NB4 (cell line): Measurements from ENCODE around the gene SLC35D3.
"Not testable (repeated sequence)": the region's sequence is repeated elsewhere in the genome, so short reads cannot be mapped to it uniquely, and the experiment has no call there.

ENCODE experiments used
- DNase-seq: peaks from one replicate; pipeline ENCODE4 v3.0.0; 2010; ENCODE audit warnings: low read depth
- H3K4me3 ChIP-seq: one replicate; pipeline ENCODE4 v1.5.1; 2011; ENCODE audit warnings: mild to moderate bottlenecking, low read depth, low read length, moderate library complexity
- MAX ChIP-seq: IDR thresholded peaks from 2 replicates; pipeline ENCODE4 v1.6.1; 2011; ENCODE audit warnings: low read depth, low read length
- MYC ChIP-seq: IDR thresholded peaks from 2 replicates; pipeline ENCODE4 v1.6.1; 2011; ENCODE audit warnings: low read depth, low read length
- POLR2A ChIP-seq: IDR thresholded peaks from 2 replicates; pipeline ENCODE4 v1.6.1; 2011; ENCODE audit warnings: mild to moderate bottlenecking; ENCODE audit not compliant: insufficient read length; ENCODE audit errors: extremely low read depth
- TF ChIP-seq, protein P1 (sequence below): IDR thresholded peaks from one replicate; pipeline ENCODE4 v1.5.1; 2012; ENCODE audit warnings: low read depth, low read length

Gene SLC35D3

DNA sequence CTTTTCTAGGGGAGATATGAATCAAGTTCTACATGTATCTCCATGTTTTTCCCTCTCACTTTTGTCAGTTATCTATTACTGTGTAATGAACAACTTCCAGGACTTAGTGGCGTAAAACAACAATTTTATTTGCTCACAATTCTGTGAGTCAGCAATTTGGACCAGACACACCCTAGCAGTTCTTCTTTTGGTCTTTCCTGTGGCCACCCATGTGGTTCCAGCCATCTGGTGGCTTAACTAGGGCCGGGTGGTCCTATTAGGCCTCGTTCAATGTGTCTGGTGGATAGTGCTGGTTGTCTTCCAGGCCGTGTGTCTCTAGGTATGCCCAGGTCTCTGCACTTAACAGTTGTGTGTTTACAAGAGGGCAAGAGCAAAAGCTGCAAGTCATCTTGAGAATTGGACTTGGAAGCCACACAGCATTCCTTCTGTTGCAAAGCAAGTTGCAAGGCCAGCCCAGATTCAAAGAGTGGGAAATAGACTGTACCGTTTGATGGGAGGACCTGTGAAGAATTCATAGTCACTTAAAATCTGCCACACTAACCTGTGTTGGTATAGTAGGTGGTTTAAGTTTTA is 20.8 kb upstream of the SLC35D3 start:
- no peak overlapping the region for H3K4me3 ChIP-seq
- TF ChIP-seq POLR2A (no peak), MYC (no peak), MAX (no peak)
- TF ChIP-seq, protein P1, sequence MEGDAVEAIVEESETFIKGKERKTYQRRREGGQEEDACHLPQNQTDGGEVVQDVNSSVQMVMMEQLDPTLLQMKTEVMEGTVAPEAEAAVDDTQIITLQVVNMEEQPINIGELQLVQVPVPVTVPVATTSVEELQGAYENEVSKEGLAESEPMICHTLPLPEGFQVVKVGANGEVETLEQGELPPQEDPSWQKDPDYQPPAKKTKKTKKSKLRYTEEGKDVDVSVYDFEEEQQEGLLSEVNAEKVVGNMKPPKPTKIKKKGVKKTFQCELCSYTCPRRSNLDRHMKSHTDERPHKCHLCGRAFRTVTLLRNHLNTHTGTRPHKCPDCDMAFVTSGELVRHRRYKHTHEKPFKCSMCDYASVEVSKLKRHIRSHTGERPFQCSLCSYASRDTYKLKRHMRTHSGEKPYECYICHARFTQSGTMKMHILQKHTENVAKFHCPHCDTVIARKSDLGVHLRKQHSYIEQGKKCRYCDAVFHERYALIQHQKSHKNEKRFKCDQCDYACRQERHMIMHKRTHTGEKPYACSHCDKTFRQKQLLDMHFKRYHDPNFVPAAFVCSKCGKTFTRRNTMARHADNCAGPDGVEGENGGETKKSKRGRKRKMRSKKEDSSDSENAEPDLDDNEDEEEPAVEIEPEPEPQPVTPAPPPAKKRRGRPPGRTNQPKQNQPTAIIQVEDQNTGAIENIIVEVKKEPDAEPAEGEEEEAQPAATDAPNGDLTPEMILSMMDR: no peak
- DNase-seq: no peak

GRCh38 chr6:136904477-136904876 is 17.6 kb upstream of the SLC35D3 start:
- not testable (repeated sequence) for DNase-seq, H3K4me3 ChIP-seq

DNA sequence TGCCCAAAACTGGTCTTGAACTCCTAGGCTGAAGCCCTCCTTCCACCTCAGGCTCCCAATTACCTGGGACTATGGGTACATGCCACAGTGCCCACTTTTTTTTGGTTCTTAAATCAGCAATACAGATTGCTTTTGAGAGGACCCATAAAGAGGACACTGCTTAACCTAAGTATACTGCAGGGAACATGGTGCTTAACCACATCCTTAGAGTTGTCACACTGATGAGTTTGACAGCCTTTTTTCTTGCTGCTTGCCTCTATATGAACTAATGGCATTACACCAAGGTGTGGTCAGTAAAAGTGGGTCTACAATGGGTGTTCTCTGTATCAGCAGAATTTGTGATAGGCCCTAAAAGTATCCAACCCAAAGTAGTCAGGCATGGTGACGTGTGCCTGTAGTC is 7.2 kb upstream of the SLC35D3 start:
- TF ChIP-seq POLR2A (no peak), MAX (no peak), MYC (no peak)
- TF ChIP-seq, protein P1: no peak
- H3K4me3 ChIP-seq: no peak overlapping the region
- DNase-seq: no peak

GRCh38 chr6:136918706-136919105 is 3.4 kb upstream of the SLC35D3 start:
- no peak overlapping the region for H3K4me3 ChIP-seq
- DNase-seq: no peak
- no peak for TF ChIP-seq POLR2A
- no peak for TF ChIP-seq MAX
- no peak for TF ChIP-seq MYC
- TF ChIP-seq, protein P1: no peak

DNA sequence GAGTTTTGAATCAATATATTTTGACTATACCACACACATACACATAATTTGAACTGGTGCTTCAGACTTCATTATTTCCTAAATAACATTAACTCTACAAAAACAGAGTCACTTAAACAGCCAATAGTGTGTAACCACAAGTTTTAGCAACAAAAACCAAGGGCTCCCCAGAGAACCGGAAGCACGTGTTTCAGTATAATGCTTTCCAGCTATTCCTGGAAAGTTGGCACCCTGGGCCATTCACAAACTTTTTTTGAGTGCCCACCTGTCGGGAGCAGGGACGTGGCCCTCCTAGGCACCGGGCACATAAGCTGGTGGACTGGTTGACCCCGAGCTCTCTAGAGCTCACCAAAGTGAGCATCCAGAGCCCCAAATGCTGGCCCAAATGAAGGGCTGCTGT is 1.9 kb upstream of the SLC35D3 start:
- peak; percentile 53 for DNase-seq
- TF ChIP-seq POLR2A (no peak), MAX (peak; percentile 89), MYC (0 out of 2 replicates have a peak, but pooled peaks have one; percentile 15)
- TF ChIP-seq, protein P1: no peak
- H3K4me3 ChIP-seq: no peak overlapping the region

DNA sequence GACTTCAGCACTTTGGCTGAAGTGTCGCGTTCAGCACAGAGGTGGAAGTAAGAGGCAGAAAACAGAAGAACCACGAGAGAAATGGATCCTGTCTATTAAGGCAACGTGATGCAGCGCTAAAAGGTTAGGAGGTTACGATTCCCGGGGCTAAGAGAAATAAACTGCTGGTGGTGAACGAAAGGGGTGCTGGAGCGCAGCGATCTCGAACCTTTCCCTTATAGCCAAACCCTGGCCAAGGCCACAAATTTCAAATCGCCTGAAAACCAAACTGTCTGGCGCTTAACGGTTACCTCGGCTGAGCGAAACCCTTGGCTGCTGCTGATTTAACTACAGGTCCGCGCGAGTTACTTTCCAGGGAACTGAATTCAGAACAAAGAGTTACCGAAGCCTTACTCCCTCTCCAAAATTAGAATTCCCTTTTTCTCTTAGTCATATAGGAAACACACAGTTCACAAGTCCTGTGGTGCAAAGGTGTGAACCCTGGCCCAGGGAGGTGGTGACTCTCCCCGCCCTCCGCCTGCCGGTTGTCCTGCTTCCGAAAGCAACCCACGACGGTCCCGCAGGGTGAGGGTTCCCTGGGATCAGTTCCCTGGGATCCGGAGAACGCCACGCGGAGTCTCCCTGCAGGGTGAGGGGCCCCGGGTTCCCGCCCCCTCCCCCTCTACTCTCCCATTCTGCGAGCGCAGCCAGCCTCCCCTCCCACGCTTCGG is 1.3 kb upstream of the SLC35D3 start:
- peak overlapping the region; percentile 23 for H3K4me3 ChIP-seq
- TF ChIP-seq MAX (no peak), POLR2A (no peak), MYC (no peak)
- TF ChIP-seq, protein P1: no peak
- peak; percentile 50 for DNase-seq
